ENCODE results near the gene GPC5.
"Not testable (repeated sequence)": the region's sequence is repeated elsewhere in the genome, so short reads cannot be mapped to it uniquely, and the experiment has no call there.

DNA sequence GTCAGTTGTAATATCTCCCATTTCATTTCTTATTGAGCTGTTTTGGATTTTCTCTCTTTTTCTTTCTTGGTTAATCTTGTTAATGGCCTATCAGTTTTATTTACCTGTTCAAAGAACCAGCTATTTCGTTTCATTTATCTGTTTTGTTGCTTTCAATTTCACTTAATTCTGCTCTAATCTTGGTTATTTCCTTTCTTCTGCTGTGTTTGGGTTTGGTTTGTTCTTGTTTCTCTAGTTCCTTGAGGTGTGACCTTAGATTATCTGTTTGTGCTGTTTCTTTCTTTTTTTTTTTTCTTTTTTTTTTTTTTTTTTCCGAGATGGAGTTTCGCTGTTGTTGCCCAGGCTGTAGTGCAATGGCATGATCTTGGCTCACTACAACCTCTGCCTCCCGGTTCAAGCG is 896.1 kb downstream of the GPC5 start:
- TF ChIP-seq, protein P1, sequence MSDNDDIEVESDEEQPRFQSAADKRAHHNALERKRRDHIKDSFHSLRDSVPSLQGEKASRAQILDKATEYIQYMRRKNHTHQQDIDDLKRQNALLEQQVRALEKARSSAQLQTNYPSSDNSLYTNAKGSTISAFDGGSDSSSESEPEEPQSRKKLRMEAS (IDR thresholded peaks at IDR 0.05; ENCODE audit: insufficient read depth, insufficient read length), result not testable (repeated sequence)
- not testable (repeated sequence) for TF ChIP-seq CTCF (IDR thresholded peaks at IDR 0.05; ENCODE audit: extremely low read depth in 1 of 2, insufficient read depth in 1 of 2, low read depth in 1 of 2, low read length in 2 of 2); POLR2AphosphoS5 (IDR thresholded peaks at IDR 0.05; ENCODE audit: insufficient read depth, low read depth, low read length); EZH2 (IDR thresholded peaks at IDR 0.05; ENCODE audit: borderline replicate concordance, low read depth, low read length, severe bottlenecking); GATA2 (IDR thresholded peaks at IDR 0.05; ENCODE audit: insufficient read depth, insufficient read length, low read depth, low read length)

All from endothelial cell of umbilical vein (primary cell).